ENCODE data around the gene ZNF280D. TPM values are rescaled to one million over a fixed set of nuclear protein-coding genes. Genes with fewer than 3 reads are reported as not detected.

The ZNF280D gene
- total and polyA plus RNA-seq, 2 donors (not counting 1 experiment from before 2014, with no cell fraction given), result 11.9 to 37.7 TPM

DNA sequence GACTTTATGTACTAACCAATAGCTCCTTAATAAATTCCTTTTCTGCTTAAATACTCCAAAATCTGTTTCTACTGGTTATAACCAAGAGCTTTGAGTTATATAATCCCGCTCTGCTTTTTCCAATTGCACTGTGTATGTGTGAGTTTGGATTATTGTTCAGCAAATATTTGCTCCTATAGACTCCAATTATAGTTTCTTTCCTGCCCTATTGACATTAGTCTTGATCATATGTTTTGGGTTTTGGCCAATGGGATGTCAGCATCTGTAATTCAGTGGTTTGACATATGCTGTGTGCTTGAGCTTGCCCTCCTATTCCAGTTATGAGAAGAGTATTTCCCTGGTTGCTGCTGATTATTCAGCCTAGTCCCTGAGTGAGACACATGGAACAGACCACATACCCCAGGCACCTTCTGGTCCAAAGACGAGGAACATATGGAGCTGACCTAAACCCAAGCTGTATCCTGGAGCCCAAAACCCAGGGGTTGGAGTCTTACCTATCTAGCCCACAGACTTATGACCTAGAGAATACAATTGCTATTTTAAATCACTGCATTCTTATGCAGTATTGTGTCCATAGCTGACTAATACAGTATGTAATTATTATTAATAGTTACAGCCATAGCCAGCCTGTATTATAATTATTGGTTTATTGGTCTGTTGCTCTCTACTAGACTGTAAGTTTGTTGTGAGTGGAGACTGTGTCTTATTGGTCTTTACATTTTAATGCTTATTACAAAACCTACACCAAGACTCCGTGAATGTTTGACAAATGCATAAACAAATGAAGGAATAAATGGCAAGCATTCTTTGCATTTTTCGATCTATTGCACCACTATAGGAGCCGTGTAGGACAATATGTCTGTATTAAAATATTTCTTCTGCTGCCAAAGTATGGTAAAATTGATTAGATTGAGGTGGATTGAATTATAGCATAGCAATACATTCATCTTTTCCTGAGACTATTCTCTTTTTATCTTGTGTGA lies 11.7 kb upstream of the ZNF280D start:
- H3K9me3 ChIP-seq (ENCODE audit: control insufficient read depth, insufficient read depth, low read depth, low read length), result no peaks in the 10 kb centered on the region
- H4K20me1 ChIP-seq (ENCODE audit: control insufficient read depth, extremely low read depth, insufficient read depth, low read length), result no peaks in the 10 kb centered on the region
- no peak overlapping the region for H2AFZ ChIP-seq (ENCODE audit: low read length)
- H3K27me3 ChIP-seq (ENCODE audit: control insufficient read depth, insufficient read depth, low read length), result no peaks in the 10 kb centered on the region
- no peak for DNase-seq (ENCODE audit: low read depth in 2 of 2)
- no peak overlapping the region for H3K27ac ChIP-seq (ENCODE audit: insufficient read depth, low read length)
- H3K4me2 ChIP-seq (ENCODE audit: extremely low read depth, insufficient read depth, low read length), result no peak overlapping the region
- no peaks in the 10 kb centered on the region for H3K4me1 ChIP-seq (ENCODE audit: control insufficient read depth, extremely low read depth, insufficient read depth, low read length)
- H3K36me3 ChIP-seq (ENCODE audit: control insufficient read depth, insufficient read depth, low read length), result no peaks in the 10 kb centered on the region
- H3K9ac ChIP-seq (ENCODE audit: insufficient read depth, low read length), result no peak overlapping the region
- H3K4me3 ChIP-seq (replicated peaks in 1 of 4; ENCODE audit: control extremely low read depth in 1 of 4, insufficient read depth in 1 of 4, low read depth in 3 of 4, low read length in 4 of 4), result no peak overlapping the region
- TF ChIP-seq EZH2 (IDR thresholded peaks at IDR 0.05; ENCODE audit: low read length, missing control alignments) (no peak), CTCF (conservative IDR thresholded peaks at IDR 0.05 in 1 of 2, IDR thresholded peaks at IDR 0.05 in 1 of 2; ENCODE audit: low read depth in 1 of 2, low read length in 2 of 2) (no peak)
- H3K79me2 ChIP-seq (ENCODE audit: control insufficient read depth, insufficient read depth, low read length), result no peaks in the 10 kb centered on the region

GRCh38 chr15:56741541-56741940 lies 8.2 kb upstream of the ZNF280D start:
- Histone ChIP-seq H3K27ac (ENCODE audit: insufficient read depth, low read length) (no peak overlapping the region), H3K4me3 (replicated peaks in 1 of 4; ENCODE audit: control extremely low read depth in 1 of 4, insufficient read depth in 1 of 4, low read depth in 3 of 4, low read length in 4 of 4) (no peak overlapping the region), H3K4me2 (ENCODE audit: extremely low read depth, insufficient read depth, low read length) (no peak overlapping the region), H3K4me1 (ENCODE audit: control insufficient read depth, extremely low read depth, insufficient read depth, low read length) (no peaks in the 10 kb centered on the region), H3K9me3 (ENCODE audit: control insufficient read depth, insufficient read depth, low read depth, low read length) (no peaks in the 10 kb centered on the region), H3K9ac (ENCODE audit: insufficient read depth, low read length) (no peak overlapping the region), H3K36me3 (ENCODE audit: control insufficient read depth, insufficient read depth, low read length) (no peaks in the 10 kb centered on the region), H2AFZ (ENCODE audit: low read length) (no peak overlapping the region), H3K27me3 (ENCODE audit: control insufficient read depth, insufficient read depth, low read length) (no peaks in the 10 kb centered on the region), H3K79me2 (ENCODE audit: control insufficient read depth, insufficient read depth, low read length) (no peaks in the 10 kb centered on the region), H4K20me1 (ENCODE audit: control insufficient read depth, extremely low read depth, insufficient read depth, low read length) (no peaks in the 10 kb centered on the region)
- TF ChIP-seq EZH2 (IDR thresholded peaks at IDR 0.05; ENCODE audit: low read length, missing control alignments) (no peak), CTCF (conservative IDR thresholded peaks at IDR 0.05 in 1 of 2, IDR thresholded peaks at IDR 0.05 in 1 of 2; ENCODE audit: low read depth in 1 of 2, low read length in 2 of 2) (no peak)
- no peak for DNase-seq (ENCODE audit: low read depth in 2 of 2)

DNA sequence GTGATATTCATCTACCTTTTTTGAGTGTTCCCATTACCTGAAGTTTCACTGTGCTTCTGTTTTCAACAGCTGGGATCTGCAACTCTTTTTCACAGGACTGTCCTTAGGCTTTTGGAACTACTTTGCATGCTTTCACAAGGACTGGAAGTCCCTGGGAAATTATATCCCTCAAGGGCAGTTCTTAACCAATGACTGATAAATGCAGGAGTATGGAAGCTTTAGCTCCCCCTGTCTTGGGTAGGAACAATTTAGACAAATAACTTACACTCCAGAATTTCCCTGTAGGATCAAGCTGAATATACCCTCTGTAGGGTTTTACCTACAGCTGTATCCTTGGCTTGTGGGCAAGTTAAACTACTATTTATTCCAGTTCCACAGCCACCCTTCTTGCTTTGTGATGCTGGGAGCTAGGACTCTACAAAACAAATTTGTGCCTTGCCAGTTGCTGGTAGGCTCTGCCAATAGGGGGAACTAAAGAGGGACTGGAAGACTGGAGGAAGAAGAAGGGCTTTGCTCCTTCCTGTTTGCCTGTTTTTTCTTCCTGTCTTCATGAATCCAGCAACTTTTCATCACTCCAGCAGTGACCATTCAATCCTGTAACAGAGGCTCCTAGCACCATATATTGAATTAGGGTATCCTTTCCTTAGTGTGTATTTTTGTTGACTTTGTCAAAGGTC lies 6.8 kb upstream of the ZNF280D start:
- no peaks in the 10 kb centered on the region for H3K9me3 ChIP-seq (ENCODE audit: control insufficient read depth, insufficient read depth, low read depth, low read length)
- no peak overlapping the region for H3K27ac ChIP-seq (ENCODE audit: insufficient read depth, low read length)
- no peak overlapping the region for H3K4me3 ChIP-seq (replicated peaks in 1 of 4; ENCODE audit: control extremely low read depth in 1 of 4, insufficient read depth in 1 of 4, low read depth in 3 of 4, low read length in 4 of 4)
- H3K4me1 ChIP-seq (ENCODE audit: control insufficient read depth, extremely low read depth, insufficient read depth, low read length), result no peaks in the 10 kb centered on the region
- H3K27me3 ChIP-seq (ENCODE audit: control insufficient read depth, insufficient read depth, low read length), result no peaks in the 10 kb centered on the region
- no peak for TF ChIP-seq EZH2 (IDR thresholded peaks at IDR 0.05; ENCODE audit: low read length, missing control alignments)
- peak in 1 of 2 donors; percentile 17 for TF ChIP-seq CTCF (conservative IDR thresholded peaks at IDR 0.05 in 1 of 2, IDR thresholded peaks at IDR 0.05 in 1 of 2; ENCODE audit: low read depth in 1 of 2, low read length in 2 of 2)
- H3K9ac ChIP-seq (ENCODE audit: insufficient read depth, low read length), result no peak overlapping the region
- no peak for DNase-seq (ENCODE audit: low read depth in 2 of 2)
- H4K20me1 ChIP-seq (ENCODE audit: control insufficient read depth, extremely low read depth, insufficient read depth, low read length), result no peaks in the 10 kb centered on the region
- H3K4me2 ChIP-seq (ENCODE audit: extremely low read depth, insufficient read depth, low read length), result no peak overlapping the region
- no peak overlapping the region for H2AFZ ChIP-seq (ENCODE audit: low read length)
- H3K79me2 ChIP-seq (ENCODE audit: control insufficient read depth, insufficient read depth, low read length), result no peaks in the 10 kb centered on the region
- no peaks in the 10 kb centered on the region for H3K36me3 ChIP-seq (ENCODE audit: control insufficient read depth, insufficient read depth, low read length)
